Urinary bladder (tissue), 4 donors: ENCODE data around the gene PIP5K1A. TPM values are rescaled to one million over a fixed set of nuclear protein-coding genes. Genes with fewer than 3 reads are reported as not detected.
"Not testable (repeated sequence)": the region's sequence is repeated elsewhere in the genome, so short reads cannot be mapped to it uniquely, and the experiment has no call there.

Experiments used
- DNase-seq: peaks from one replicate; pipeline ENCODE4 v3.0.0-alpha.2; 2015; ENCODE audit errors: extremely low spot score
- H3K27ac ChIP-seq: one replicate; pipeline ENCODE4 v1.5.1; 2013; ENCODE audit warnings: low read depth, mild to moderate bottlenecking, moderate library complexity
- H3K36me3 ChIP-seq: one replicate; pipeline ENCODE4 v1.6.1; 2013; ENCODE audit warnings: mild to moderate bottlenecking, moderate library complexity; ENCODE audit not compliant: insufficient read depth
- H3K4me1 ChIP-seq: one replicate; pipeline ENCODE4 v1.6.1; 2013; ENCODE audit warnings: mild to moderate bottlenecking, moderate library complexity; ENCODE audit not compliant: insufficient read depth
- H3K4me3 ChIP-seq: one replicate; pipeline ENCODE4 v1.5.1; 2013; ENCODE audit warnings: low read depth, low read length
- WGBS: extraction: QIAGEN DNeasy Blood & Tissue Kit; methylation state at CpG from one replicate; pipeline ENCODE4 v1.1.7; 2013; 5-methylcytosine and 5-hydroxymethylcytosine counted together
- polyA plus RNA-seq: library from polyadenylated mRNA; stranded (reverse); fragments of 200-250 nt; gene quantifications from one replicate; pipeline ENCODE4 v1.2.3, GENCODE V29; 2013
- total RNA-seq: library from RNA; depleted of rRNA; stranded (reverse); fragments of >200 nt; gene quantifications from one replicate; pipeline ENCODE4 v1.2.3, GENCODE V29; 2014
- donor health status: healthy with polysubstance abuse.
- donor health status: healthy.

PIP5K1A gene
- total and polyA plus RNA-seq, 2 donors = 22.1 to 77.0 TPM

DNA sequence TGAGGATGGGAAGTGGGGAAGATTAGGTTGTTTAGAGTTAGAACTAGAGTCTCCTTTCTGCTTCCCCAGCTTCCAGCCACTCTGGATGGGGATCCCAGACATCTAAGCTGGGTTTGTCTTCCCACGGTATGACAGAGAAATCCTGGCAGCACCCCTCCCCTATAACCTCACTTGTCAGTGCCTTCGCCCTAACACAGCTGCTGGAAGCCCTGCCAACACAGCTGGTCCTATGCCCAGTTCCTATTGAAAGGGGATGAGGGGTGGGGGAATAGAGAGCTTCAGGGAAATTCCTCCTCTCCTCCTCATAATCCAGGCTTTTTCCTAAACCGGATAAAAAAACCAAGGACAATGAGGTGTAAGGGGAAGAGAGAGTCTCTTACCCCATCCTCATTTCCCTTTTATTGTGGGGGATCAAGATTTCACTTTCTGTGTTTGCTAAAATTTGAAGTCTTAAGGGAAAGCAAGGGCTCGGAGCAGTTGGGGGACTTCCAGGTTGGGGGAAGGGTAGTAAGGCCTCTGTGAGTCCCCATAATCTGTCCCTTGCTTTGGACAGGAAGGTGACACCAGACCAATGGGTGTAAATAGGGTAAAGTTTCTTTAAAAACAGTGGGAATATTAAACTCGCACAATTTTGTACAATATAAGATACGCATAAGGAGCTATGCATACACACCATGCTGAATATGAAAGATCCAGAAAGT, 23.2 kb upstream of the PIP5K1A start:
- Histone ChIP-seq H3K36me3 (peaks cover 11% of the 10 kb centered on the region), H3K4me3 (no peak overlapping the region), H3K27ac (no peak overlapping the region), H3K4me1 (no peaks in the 10 kb centered on the region)
- 47% methylated on average over 6 of the region's 6 CpGs for WGBS
- DNase-seq = no peak

DNA sequence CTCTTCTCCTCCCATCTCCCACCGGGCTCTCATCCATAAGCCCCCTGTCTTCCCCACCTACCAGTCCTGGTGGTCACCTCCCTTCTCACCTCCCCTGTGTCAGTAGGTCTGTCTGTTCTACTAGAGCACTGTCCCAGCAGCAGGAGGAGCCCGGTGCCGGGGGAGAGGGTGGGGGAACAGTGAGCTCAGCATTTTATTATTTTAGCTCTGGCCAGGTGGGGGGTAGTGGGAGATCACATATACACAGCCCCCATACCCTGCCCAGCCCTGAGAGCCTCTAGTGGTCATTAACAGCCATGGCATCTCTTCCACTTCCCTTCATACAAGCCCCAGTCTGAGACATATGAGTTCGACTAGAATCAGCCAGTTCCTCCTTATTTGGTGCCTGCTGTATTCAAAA, 22.5 kb upstream of the PIP5K1A start, which contains the start of gene TMOD4:
TSS of gene TMOD4 (minus strand) at position 119 of the 400 bp plus-strand sequence. CDS start 1,106 bp downstream, outside the sequence.
- H3K36me3 ChIP-seq = peaks cover 11% of the 10 kb centered on the region
- H3K27ac ChIP-seq = no peak within 1 kb of the TSS
- 45% methylated on average over 4 of the region's 4 CpGs for WGBS
- no peak within 1 kb of the TSS for H3K4me3 ChIP-seq
- H3K4me1 ChIP-seq = no peaks in the 10 kb centered on the region
- no peak for DNase-seq

DNA sequence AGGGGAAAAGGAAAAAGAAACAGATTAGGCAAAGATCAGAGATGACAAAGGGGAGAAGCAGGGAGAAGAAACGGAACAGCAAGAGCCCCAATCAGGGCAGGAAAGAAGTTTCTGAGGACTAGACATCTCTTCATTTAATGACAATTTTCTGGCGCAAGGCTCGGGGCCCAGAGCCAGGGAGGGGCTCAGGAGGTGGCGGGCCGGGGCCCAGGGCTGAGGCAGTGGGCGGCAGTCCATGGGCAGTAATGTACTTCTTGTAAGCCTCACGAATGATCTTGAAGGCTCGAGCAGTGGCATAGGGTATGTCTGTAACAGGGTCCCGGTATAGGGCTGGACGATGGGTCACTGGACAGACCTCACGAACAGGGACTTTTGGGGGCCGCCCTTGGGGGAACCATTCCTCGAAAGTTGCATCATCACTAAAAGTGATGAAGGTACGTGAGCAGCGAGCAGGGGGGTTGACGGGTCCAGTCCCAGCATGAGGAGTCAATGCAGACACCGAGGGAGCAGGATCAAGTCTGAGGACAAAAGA, 21.8 kb upstream of the PIP5K1A start:
- Histone ChIP-seq H3K4me3 (no peak overlapping the region), H3K4me1 (no peaks in the 10 kb centered on the region), H3K36me3 (peaks cover 11% of the 10 kb centered on the region), H3K27ac (no peak overlapping the region)
- 86% methylated on average over 17 of the region's 17 CpGs for WGBS
- no peak for DNase-seq

DNA sequence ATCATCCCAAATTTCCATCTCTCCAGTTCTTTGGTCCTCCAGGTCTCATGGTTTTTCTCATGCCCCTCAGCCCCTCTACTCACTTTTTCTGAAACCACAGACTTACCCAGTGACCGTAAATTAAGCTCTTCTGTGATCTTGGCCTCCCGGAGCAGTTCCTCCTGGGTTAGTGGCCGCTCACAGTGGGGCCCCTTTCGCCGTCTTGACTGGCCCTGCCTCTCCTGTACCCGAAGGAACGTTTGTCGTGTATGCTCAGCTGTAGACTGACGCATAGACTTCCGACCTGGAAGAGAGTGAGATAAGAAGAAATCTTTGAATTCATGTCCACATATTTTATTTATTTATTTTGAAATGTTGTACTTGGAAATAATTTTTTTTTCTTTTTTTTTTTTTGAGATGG, 14.1 kb upstream of the PIP5K1A start:
- H3K4me1 ChIP-seq = no peaks in the 10 kb centered on the region
- H3K27ac ChIP-seq = no peak overlapping the region
- DNase-seq = no peak
- no peaks in the 10 kb centered on the region for H3K36me3 ChIP-seq
- H3K4me3 ChIP-seq = no peak overlapping the region
- 96% methylated on average over 10 of the region's 10 CpGs for WGBS

DNA sequence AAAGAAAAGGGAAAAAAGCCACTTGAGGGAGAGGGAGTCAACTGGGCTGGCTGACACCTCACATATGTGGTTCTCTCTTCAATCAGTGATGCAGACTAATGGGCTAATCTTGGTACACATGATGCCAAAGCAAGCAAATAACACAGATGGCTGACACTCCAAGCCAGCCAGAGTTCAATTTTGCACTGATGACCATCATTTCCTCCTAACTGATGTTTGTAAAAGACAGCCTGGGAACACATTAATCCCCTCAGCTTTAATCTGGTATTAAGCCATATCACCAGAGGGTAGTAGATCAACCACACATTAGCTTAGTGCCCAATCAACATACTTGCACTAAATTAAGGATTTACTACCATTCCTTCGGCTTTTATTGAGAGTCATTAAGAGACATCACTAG, 11.1 kb upstream of the PIP5K1A start:
- DNase-seq = no peak
- 27% methylated on average over 1 of the region's 1 CpG for WGBS
- Histone ChIP-seq H3K4me1 (no peaks in the 10 kb centered on the region), H3K4me3 (no peak overlapping the region), H3K27ac (peak overlapping the region; percentile 45), H3K36me3 (no peaks in the 10 kb centered on the region)

DNA sequence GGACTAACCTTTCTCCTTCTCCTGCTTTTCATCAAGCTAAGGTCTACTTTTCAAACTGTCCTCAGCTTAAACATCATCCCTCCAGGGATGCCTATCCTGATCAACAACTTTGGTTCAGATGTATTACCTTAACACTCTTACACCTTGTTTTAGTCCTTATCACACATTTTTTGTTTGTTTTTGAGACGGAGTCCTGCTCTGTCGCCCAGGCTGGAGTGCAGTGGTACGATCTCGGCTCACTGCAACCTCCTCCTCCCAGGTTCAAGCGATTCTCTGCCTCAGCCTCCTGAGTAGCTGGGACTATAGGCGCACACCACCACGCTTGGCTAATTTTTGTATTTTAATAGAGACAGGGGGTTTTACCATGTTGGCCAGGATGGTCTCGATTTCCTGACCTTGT, 9.7 kb upstream of the PIP5K1A start:
- Histone ChIP-seq H3K27ac (peak overlapping the region; percentile 43), H3K4me3 (peak overlapping the region; percentile 78)
- whole genome bisulfite sequencing = 67% methylated on average over 8 of the region's 8 CpGs
- not testable (repeated sequence) for H3K36me3 ChIP-seq, H3K4me1 ChIP-seq, DNase-seq

DNA sequence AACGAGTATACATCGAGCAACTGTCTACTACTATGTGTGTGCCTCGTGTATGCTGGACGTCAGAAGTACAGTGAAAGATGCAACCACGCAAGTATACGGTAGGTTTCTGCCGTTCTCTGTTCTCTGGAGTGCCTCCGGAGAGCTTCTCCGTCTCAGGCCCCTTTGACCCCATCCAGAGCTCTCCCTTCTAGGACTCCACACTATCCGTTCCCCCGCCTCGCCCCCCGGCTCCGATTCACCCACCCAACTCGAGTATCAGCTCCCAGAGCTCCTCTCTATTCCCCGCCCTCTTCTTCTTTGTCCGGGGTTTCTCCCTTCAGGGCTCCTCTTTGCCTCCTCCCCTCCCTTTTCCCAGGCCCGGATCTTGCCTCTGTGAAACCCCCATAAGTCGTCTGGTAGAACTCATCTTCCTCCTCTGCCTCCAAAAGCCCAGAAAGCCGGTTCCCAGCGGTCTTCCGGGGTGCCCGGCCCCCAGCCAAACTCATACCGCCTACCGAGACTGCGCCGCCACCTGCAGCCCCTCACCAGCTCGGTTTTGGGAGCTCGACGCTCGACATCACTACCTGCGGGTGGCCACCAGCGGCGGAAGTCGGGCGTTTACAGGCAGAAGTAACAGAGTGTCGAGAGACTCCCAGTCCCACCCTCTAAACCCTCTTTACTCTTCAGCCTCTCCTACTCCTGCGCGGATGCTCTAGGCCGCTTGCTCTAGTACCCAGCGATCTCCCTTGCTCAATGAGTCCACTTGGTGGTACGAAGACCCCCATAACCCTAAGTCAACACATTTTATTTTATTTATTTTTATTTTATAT, 8.5 kb upstream of the PIP5K1A start, which contains the start of gene VPS72:
TSS of gene VPS72 (minus strand) at position 561 of the 809 bp plus-strand sequence. CDS start at position 485, 76 bp downstream.
- H3K36me3 ChIP-seq = no peaks in the 10 kb centered on the region
- under 1% methylated on average over 42 of the region's 42 CpGs for WGBS
- H3K4me3 ChIP-seq = peak within 1 kb of the TSS; percentile 78
- DNase-seq = peak; percentile 84
- peak within 1 kb of the TSS; percentile 75 for H3K27ac ChIP-seq
- H3K4me1 ChIP-seq = no peaks in the 10 kb centered on the region

DNA sequence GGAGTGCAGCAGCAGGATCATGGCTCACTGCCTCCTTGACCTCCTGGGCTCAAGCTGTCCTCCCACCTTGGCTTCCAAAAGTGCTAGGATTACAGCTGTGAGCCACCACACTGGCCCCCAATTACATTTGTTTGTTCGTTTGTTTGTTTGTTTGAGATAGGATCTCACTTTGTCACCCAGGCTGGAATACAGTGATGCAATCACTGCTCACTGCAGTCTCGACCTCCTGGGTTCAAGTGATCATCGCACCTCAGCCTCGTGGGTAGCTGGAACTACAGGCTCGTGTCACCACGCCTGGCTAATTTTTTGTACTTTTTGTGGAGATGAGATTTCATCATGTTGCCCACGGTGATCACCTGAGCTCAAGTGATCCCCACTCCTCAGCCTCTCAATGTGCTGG, 6.3 kb upstream of the PIP5K1A start:
- H3K4me3 ChIP-seq = no peak overlapping the region
- 79% methylated on average over 7 of the region's 7 CpGs for WGBS
- no peaks in the 10 kb centered on the region for H3K36me3 ChIP-seq
- H3K27ac ChIP-seq = no peak overlapping the region
- no peak for DNase-seq
- H3K4me1 ChIP-seq = no peaks in the 10 kb centered on the region

DNA sequence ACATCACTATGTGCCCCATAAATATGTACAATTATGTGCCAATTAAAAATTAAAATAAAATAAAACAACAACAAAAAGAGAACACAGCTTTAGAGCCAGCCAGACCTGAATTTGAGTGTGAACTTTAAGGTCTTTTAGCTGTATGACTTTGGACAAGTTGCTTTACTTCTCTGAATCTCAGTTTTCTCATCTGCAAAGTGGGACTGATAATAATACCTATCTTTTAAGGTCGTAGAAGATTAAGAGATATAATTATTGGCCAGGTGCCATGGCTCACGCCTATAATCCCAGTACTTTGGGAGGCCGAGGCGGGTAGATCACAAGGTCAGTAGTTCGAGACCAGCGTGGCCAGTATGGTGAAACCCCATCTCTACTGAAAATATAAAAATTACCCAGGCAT, 5.0 kb upstream of the PIP5K1A start:
- H3K36me3 ChIP-seq = no peaks in the 10 kb centered on the region
- no peaks in the 10 kb centered on the region for H3K4me1 ChIP-seq
- H3K27ac ChIP-seq = no peak overlapping the region
- 73% methylated on average over 6 of the region's 6 CpGs for WGBS
- no peak for DNase-seq
- no peak overlapping the region for H3K4me3 ChIP-seq

DNA sequence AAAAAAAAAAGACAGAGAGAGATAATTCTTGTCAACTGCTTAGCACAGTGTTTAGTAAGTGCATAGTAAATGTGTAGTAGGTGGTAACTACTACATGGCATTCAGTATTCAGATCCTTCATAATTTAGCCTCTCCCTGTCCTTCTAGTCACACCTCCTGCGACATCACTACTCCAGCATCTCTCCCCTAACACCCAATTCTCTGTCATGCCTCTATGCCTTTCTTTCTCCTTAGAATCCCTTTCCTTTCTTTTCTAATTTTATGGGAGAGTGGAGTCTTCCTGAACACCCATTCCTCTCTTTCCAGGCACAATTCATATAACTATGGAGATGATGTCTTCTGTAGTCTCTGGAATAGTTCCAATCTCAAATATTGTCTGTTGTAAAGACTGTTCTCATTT, 4.5 kb upstream of the PIP5K1A start:
- H3K4me3 ChIP-seq = no peak overlapping the region
- WGBS = 89% methylated on average over 1 of the region's 1 CpG
- H3K36me3 ChIP-seq = no peaks in the 10 kb centered on the region
- H3K4me1 ChIP-seq = no peaks in the 10 kb centered on the region
- no peak for DNase-seq
- no peak overlapping the region for H3K27ac ChIP-seq

DNA sequence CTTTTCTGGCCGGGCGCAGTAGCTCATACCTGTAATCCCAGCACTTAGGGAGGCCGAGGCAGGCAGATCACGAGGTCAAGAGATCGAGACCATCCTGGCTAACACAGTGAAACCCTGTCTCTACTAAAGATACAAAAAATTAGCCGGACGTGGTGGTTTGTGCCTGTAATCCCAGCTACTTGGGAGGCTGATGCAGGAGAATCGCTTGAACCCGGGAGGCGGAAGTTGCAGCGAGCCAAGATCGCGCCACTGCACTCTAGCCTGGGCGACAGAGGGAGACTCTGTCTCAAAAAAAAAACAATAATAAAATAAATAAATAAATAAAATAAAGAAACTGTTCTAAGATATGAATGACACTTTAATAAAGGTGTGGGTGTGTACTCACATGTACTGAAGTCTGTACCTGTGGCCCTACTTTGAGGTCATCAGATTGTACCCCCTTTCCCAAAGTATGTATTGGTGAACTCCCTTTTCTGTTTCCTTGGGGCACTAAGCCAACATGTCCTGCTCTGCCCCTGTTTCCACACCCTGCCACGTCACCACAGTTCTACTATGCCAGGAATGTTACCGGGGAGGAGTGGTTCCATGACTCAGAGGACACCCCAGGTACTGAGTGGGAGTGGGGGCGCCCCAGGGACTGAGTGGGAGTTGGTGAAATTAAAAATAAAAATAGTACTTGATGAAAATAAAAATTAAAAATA, 3.3 kb upstream of the PIP5K1A start:
- 77% methylated on average over 17 of the region's 17 CpGs for WGBS
- DNase-seq = peak; percentile 76
- H3K4me1 ChIP-seq, H3K36me3 ChIP-seq, H3K4me3 ChIP-seq, H3K27ac ChIP-seq: not testable (repeated sequence)

DNA sequence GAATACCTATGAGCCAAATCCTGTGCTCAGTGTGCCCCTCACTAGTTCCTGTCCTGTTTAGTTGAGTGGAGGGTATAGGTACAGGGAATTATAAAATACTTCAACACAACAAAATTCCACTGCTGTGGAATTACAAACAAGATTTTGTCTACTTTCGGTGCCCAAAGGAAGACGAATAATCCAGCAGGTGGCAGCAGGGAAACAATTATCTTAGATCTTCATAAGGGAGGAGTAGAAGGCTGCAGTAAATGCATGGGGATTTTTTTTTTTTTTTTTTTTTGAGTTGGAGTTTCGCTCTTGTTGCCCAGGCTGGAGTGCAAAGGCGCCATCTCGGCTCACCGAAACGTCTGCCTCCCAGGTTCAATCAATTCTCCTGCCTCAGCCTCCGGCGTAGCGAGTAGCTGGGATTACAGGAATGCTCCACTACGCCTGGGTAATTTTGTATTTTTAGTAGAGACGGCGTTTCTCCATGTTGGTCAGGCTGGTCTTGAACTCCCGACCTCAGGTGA, 2.0 kb upstream of the PIP5K1A start:
- no peaks in the 10 kb centered on the region for H3K36me3 ChIP-seq
- 33% methylated on average over 14 of the region's 14 CpGs for WGBS
- peak; percentile 68 for DNase-seq
- H3K4me1 ChIP-seq = no peaks in the 10 kb centered on the region
- H3K27ac ChIP-seq = peak overlapping the region; percentile 30
- H3K4me3 ChIP-seq = no peak overlapping the region

DNA sequence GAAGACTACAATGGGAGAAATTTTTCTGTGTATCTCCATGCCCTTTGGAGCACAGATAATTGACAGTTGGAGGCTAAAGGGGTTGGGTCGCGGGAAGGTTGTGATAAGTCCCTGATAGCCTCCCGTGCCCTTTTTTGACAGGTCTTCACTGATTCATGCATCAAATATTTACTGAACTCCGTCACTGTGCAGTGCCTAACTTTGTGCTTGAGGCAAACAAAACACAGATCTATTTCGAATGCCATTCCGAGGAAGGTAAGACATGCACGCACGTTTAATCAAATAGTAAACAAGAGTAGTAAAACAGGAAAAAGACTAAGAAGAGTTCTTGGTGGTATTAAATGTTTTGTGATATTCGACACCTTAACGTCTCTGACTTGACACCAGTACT, 494 bp upstream of the PIP5K1A start:
- Histone ChIP-seq H3K27ac (no peak overlapping the region), H3K4me1 (no peaks in the 10 kb centered on the region), H3K4me3 (no peak overlapping the region), H3K36me3 (no peaks in the 10 kb centered on the region)
- WGBS = 7% methylated on average over 10 of the region's 10 CpGs
- DNase-seq = no peak
